ENCODE measurements around the gene RTKN. TPM values are rescaled to one million over a fixed set of nuclear protein-coding genes. Genes with fewer than 3 reads are reported as not detected.

Gene RTKN
- polyA plus RNA-seq, 4 donors, result 51.1 to 94.1 (median 69.7) TPM

GRCh38 chr2:74436848-74437695 lies 4.7 kb downstream of the RTKN start:
- no peak for FAIRE-seq

GRCh38 chr2:74436111-74436805 lies 5.5 kb downstream of the RTKN start:
- DNase-seq, result no peak
- H3K4me3 ChIP-seq (ENCODE audit: low read depth in 1 of 3, low read length in 3 of 3), result no peak overlapping the region
- H3K9me3 ChIP-seq (ENCODE audit: control insufficient read depth in 2 of 2, insufficient read depth in 1 of 2, low read depth in 1 of 2, low read length in 1 of 2), result no peaks in the 10 kb centered on the region
- WGBS, 3 donors, result 81 to 92% (median 87%) methylated on average over 38 to 43 of the region's 43 CpGs
- no peak for FAIRE-seq
- peaks cover 3 to 49% (median 13%) of the 10 kb centered on the region in 3 donors for H3K4me1 ChIP-seq (ENCODE audit: control insufficient read depth in 3 of 3, insufficient read depth in 2 of 3, low read depth in 1 of 3, low read length in 2 of 3)
- no peaks in the 10 kb centered on the region for H3K27me3 ChIP-seq (ENCODE audit: control insufficient read depth in 3 of 3, insufficient read depth in 3 of 3, low read length in 3 of 3)
- H3K36me3 ChIP-seq (ENCODE audit: control insufficient read depth in 3 of 3, insufficient read depth in 2 of 3, low read depth in 1 of 3, low read length in 3 of 3), result peaks cover 0 to 41% (median 0%) of the 10 kb centered on the region in 3 donors
- peak overlapping the region in 1 of 3 donors; percentile 4 for H3K27ac ChIP-seq (ENCODE audit: low read depth in 1 of 3, low read length in 2 of 3)

More at GRCh38 chr2:74436848-74437695, 4.7 kb downstream of the RTKN start:
- H3K36me3 ChIP-seq (ENCODE audit: control insufficient read depth in 3 of 3, insufficient read depth in 2 of 3, low read depth in 1 of 3, low read length in 3 of 3), result peaks cover 0 to 36% (median 0%) of the 10 kb centered on the region in 3 donors
- DNase-seq, result no peak
- WGBS, 3 donors, result 66 to 80% (median 79%) methylated on average over 6 of the region's 6 CpGs
- H3K27ac ChIP-seq (ENCODE audit: low read depth in 1 of 3, low read length in 2 of 3), result peak overlapping the region in 1 of 3 donors; percentile 4
- H3K9me3 ChIP-seq (ENCODE audit: control insufficient read depth in 2 of 2, insufficient read depth in 1 of 2, low read depth in 1 of 2, low read length in 1 of 2), result no peaks in the 10 kb centered on the region
- no peak overlapping the region for H3K4me3 ChIP-seq (ENCODE audit: low read depth in 1 of 3, low read length in 3 of 3)
- H3K4me1 ChIP-seq (ENCODE audit: control insufficient read depth in 3 of 3, insufficient read depth in 2 of 3, low read depth in 1 of 3, low read length in 2 of 3), result peaks cover 3 to 42% (median 13%) of the 10 kb centered on the region in 3 donors
- H3K27me3 ChIP-seq (ENCODE audit: control insufficient read depth in 3 of 3, insufficient read depth in 3 of 3, low read length in 3 of 3), result no peaks in the 10 kb centered on the region

- peaks cover 0 to 68% (median 2%) of the 10 kb centered on the region in 3 donors for H3K36me3 ChIP-seq (ENCODE audit: control insufficient read depth in 3 of 3, insufficient read depth in 2 of 3, low read depth in 1 of 3, low read length in 3 of 3)
- FAIRE-seq, result no peak
- WGBS, 3 donors, result 35 to 75% (median 67%) methylated on average over 11 of the region's 11 CpGs
- H3K27me3 ChIP-seq (ENCODE audit: control insufficient read depth in 3 of 3, insufficient read depth in 3 of 3, low read length in 3 of 3), result no peaks in the 10 kb centered on the region
- no peaks in the 10 kb centered on the region for H3K9me3 ChIP-seq (ENCODE audit: control insufficient read depth in 2 of 2, insufficient read depth in 1 of 2, low read depth in 1 of 2, low read length in 1 of 2)
- peaks cover 0 to 60% (median 3%) of the 10 kb centered on the region in 3 donors for H3K4me1 ChIP-seq (ENCODE audit: control insufficient read depth in 3 of 3, insufficient read depth in 2 of 3, low read depth in 1 of 3, low read length in 2 of 3)
- no peak overlapping the region for H3K4me3 ChIP-seq (ENCODE audit: low read depth in 1 of 3, low read length in 3 of 3)
- no peak for DNase-seq
- peak overlapping the region; percentile 51 to 73 (median 70) for H3K27ac ChIP-seq (ENCODE audit: low read depth in 1 of 3, low read length in 2 of 3)
Measured at GRCh38 chr2:74430502-74430901, 11.2 kb downstream of the RTKN start.

GRCh38 chr2:74429487-74430451 lies 12.0 kb downstream of the RTKN start:
- H3K27me3 ChIP-seq (ENCODE audit: control insufficient read depth in 3 of 3, insufficient read depth in 3 of 3, low read length in 3 of 3), result no peaks in the 10 kb centered on the region
- DNase-seq, result peak; percentile 92 to 97
- FAIRE-seq, result no peak
- no peaks in the 10 kb centered on the region for H3K9me3 ChIP-seq (ENCODE audit: control insufficient read depth in 2 of 2, insufficient read depth in 1 of 2, low read depth in 1 of 2, low read length in 1 of 2)
- peaks cover 2 to 75% (median 3%) of the 10 kb centered on the region in 3 donors for H3K36me3 ChIP-seq (ENCODE audit: control insufficient read depth in 3 of 3, insufficient read depth in 2 of 3, low read depth in 1 of 3, low read length in 3 of 3)
- no peak overlapping the region for H3K4me3 ChIP-seq (ENCODE audit: low read depth in 1 of 3, low read length in 3 of 3)
- H3K27ac ChIP-seq (ENCODE audit: low read depth in 1 of 3, low read length in 2 of 3), result peak overlapping the region; percentile 66 to 73 (median 70)
- 24 to 65% (median 49%) methylated on average over 13 to 18 of the region's 18 CpGs for WGBS, 3 donors
- peaks cover 0 to 67% (median 3%) of the 10 kb centered on the region in 3 donors for H3K4me1 ChIP-seq (ENCODE audit: control insufficient read depth in 3 of 3, insufficient read depth in 2 of 3, low read depth in 1 of 3, low read length in 2 of 3)

- peaks cover 2 to 83% (median 3%) of the 10 kb centered on the region in 3 donors for H3K36me3 ChIP-seq (ENCODE audit: control insufficient read depth in 3 of 3, insufficient read depth in 2 of 3, low read depth in 1 of 3, low read length in 3 of 3)
Measured at GRCh38 chr2:74428675-74429074, 13.1 kb downstream of the RTKN start.

GRCh38 chr2:74427551-74427950 lies 14.2 kb downstream of the RTKN start:
- no peaks in the 10 kb centered on the region for H3K9me3 ChIP-seq (ENCODE audit: control insufficient read depth in 2 of 2, insufficient read depth in 1 of 2, low read depth in 1 of 2, low read length in 1 of 2)
- no peaks in the 10 kb centered on the region for H3K27me3 ChIP-seq (ENCODE audit: control insufficient read depth in 3 of 3, insufficient read depth in 3 of 3, low read length in 3 of 3)
- 80 to 96% (median 92%) methylated on average over 3 of the region's 3 CpGs for WGBS, 3 donors
- no peak overlapping the region for H3K4me3 ChIP-seq (ENCODE audit: low read depth in 1 of 3, low read length in 3 of 3)
- no peak for DNase-seq
- H3K36me3 ChIP-seq (ENCODE audit: control insufficient read depth in 3 of 3, insufficient read depth in 2 of 3, low read depth in 1 of 3, low read length in 3 of 3), result peaks cover 2 to 80% (median 3%) of the 10 kb centered on the region in 3 donors
- FAIRE-seq, result no peak
- H3K4me1 ChIP-seq (ENCODE audit: control insufficient read depth in 3 of 3, insufficient read depth in 2 of 3, low read depth in 1 of 3, low read length in 2 of 3), result peaks cover 0 to 77% (median 3%) of the 10 kb centered on the region in 3 donors
- H3K27ac ChIP-seq (ENCODE audit: low read depth in 1 of 3, low read length in 2 of 3), result no peak overlapping the region

More at GRCh38 chr2:74428675-74429074, 13.1 kb downstream of the RTKN start:
- peak overlapping the region in 2 of 3 donors; percentile 66 to 73 for H3K27ac ChIP-seq (ENCODE audit: low read depth in 1 of 3, low read length in 2 of 3)
- peaks cover 0 to 72% (median 3%) of the 10 kb centered on the region in 3 donors for H3K4me1 ChIP-seq (ENCODE audit: control insufficient read depth in 3 of 3, insufficient read depth in 2 of 3, low read depth in 1 of 3, low read length in 2 of 3)
- no peak overlapping the region for H3K4me3 ChIP-seq (ENCODE audit: low read depth in 1 of 3, low read length in 3 of 3)
- FAIRE-seq, result no peak
- DNase-seq, result no peak
- no peaks in the 10 kb centered on the region for H3K27me3 ChIP-seq (ENCODE audit: control insufficient read depth in 3 of 3, insufficient read depth in 3 of 3, low read length in 3 of 3)
- 84 to 87% (median 84%) methylated on average over 5 of the region's 5 CpGs for WGBS, 3 donors
- no peaks in the 10 kb centered on the region for H3K9me3 ChIP-seq (ENCODE audit: control insufficient read depth in 2 of 2, insufficient read depth in 1 of 2, low read depth in 1 of 2, low read length in 1 of 2)

GRCh38 chr2:74426181-74426758 lies 15.5 kb downstream of the RTKN start:
- H3K27ac ChIP-seq (ENCODE audit: low read depth in 1 of 3, low read length in 2 of 3), result peak overlapping the region in 2 of 3 donors; percentile 38 to 80
- H3K27me3 ChIP-seq (ENCODE audit: control insufficient read depth in 3 of 3, insufficient read depth in 3 of 3, low read length in 3 of 3), result no peaks in the 10 kb centered on the region
- DNase-seq, result peak in 1 of 2 donors; percentile 50
- no peaks in the 10 kb centered on the region for H3K9me3 ChIP-seq (ENCODE audit: control insufficient read depth in 2 of 2, insufficient read depth in 1 of 2, low read depth in 1 of 2, low read length in 1 of 2)
- peaks cover 0 to 75% (median 3%) of the 10 kb centered on the region in 3 donors for H3K4me1 ChIP-seq (ENCODE audit: control insufficient read depth in 3 of 3, insufficient read depth in 2 of 3, low read depth in 1 of 3, low read length in 2 of 3)
- H3K4me3 ChIP-seq (ENCODE audit: low read depth in 1 of 3, low read length in 3 of 3), result no peak overlapping the region
- 84 to 89% (median 85%) methylated on average over 13 to 14 of the region's 14 CpGs for WGBS, 3 donors
- no peak for FAIRE-seq
- peaks cover 2 to 70% (median 3%) of the 10 kb centered on the region in 3 donors for H3K36me3 ChIP-seq (ENCODE audit: control insufficient read depth in 3 of 3, insufficient read depth in 2 of 3, low read depth in 1 of 3, low read length in 3 of 3)

All from small intestine (tissue), 7 donors.